Measurements from ENCODE around the gene LRGUK.

DNA sequence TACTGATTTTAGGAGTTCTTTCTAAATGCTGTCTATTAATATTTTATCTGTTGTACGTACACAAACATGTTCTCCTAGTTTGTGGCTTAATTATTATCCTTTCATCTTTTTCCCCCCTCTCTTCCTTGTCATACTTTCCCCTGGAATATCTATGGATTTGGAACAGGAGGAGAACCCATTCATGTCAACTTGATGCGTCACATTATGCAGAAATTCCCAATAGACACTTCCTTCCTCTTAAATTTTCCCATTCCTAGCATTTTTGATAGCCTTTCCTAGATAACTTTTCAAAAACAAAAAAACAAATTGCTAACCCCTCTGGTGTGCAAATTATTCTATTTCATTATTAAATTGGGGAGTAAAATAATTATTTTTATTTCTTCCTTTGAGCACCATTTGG, 153.4 kb downstream of the LRGUK start:
- TF ChIP-seq, protein P1, sequence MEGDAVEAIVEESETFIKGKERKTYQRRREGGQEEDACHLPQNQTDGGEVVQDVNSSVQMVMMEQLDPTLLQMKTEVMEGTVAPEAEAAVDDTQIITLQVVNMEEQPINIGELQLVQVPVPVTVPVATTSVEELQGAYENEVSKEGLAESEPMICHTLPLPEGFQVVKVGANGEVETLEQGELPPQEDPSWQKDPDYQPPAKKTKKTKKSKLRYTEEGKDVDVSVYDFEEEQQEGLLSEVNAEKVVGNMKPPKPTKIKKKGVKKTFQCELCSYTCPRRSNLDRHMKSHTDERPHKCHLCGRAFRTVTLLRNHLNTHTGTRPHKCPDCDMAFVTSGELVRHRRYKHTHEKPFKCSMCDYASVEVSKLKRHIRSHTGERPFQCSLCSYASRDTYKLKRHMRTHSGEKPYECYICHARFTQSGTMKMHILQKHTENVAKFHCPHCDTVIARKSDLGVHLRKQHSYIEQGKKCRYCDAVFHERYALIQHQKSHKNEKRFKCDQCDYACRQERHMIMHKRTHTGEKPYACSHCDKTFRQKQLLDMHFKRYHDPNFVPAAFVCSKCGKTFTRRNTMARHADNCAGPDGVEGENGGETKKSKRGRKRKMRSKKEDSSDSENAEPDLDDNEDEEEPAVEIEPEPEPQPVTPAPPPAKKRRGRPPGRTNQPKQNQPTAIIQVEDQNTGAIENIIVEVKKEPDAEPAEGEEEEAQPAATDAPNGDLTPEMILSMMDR (IDR thresholded peaks at IDR 0.05) = no peak
- no peak for TF ChIP-seq POLR2A (IDR thresholded peaks at IDR 0.05)

Data from right lobe of liver (tissue), 4 donors.